ENCODE results near the gene C9.

The C9 gene

DNA sequence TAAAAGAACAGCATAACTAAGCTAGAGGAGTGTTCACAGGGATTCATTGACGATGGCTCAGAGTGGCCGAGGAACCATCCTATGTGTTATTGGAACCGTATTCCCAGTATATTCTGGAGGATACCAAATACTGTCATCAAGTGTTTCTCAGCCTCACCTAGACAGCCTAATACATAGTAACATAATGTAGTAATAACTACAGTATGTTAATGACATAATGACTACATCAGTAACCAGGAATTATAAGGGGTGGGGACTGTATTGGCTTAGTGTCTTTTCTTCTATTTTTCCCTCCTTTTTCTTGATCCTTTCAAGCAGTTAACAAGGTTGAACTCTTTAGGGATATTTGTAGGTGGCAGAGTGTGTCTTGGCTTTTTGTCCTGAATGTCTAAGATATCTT is 26.6 kb upstream of the C9 start:
- no peak overlapping the region for H3K4me3 ChIP-seq (ENCODE audit: insufficient read depth, low read length, poor library complexity, severe bottlenecking)
- no peaks in the 10 kb centered on the region for H3K36me3 ChIP-seq (ENCODE audit: low read length)
- no peaks in the 10 kb centered on the region for H3K27me3 ChIP-seq (ENCODE audit: low read length)
- H3K9me2 ChIP-seq (replicated peaks; ENCODE audit: insufficient read depth, low read length), result no peaks in the 10 kb centered on the region
- H3F3A ChIP-seq (ENCODE audit: insufficient read depth), result no peaks in the 10 kb centered on the region
- no peaks in the 10 kb centered on the region for H3K79me2 ChIP-seq (ENCODE audit: insufficient read depth, low read length)
- H2AFZ ChIP-seq (ENCODE audit: low read depth, low read length, severe bottlenecking), result no peak overlapping the region
- TF ChIP-seq, protein P1, sequence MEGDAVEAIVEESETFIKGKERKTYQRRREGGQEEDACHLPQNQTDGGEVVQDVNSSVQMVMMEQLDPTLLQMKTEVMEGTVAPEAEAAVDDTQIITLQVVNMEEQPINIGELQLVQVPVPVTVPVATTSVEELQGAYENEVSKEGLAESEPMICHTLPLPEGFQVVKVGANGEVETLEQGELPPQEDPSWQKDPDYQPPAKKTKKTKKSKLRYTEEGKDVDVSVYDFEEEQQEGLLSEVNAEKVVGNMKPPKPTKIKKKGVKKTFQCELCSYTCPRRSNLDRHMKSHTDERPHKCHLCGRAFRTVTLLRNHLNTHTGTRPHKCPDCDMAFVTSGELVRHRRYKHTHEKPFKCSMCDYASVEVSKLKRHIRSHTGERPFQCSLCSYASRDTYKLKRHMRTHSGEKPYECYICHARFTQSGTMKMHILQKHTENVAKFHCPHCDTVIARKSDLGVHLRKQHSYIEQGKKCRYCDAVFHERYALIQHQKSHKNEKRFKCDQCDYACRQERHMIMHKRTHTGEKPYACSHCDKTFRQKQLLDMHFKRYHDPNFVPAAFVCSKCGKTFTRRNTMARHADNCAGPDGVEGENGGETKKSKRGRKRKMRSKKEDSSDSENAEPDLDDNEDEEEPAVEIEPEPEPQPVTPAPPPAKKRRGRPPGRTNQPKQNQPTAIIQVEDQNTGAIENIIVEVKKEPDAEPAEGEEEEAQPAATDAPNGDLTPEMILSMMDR (IDR thresholded peaks at IDR 0.05; ENCODE audit: insufficient read depth, low read length, poor library complexity, severe bottlenecking), result no peak
- TF ChIP-seq EZH2phosphoT487 (conservative IDR thresholded peaks at IDR 0.05; ENCODE audit: low read length), result no peak
- no peak overlapping the region for H3K4me2 ChIP-seq (ENCODE audit: low read depth, low read length, poor library complexity, severe bottlenecking)
- H3K27ac ChIP-seq (ENCODE audit: low read depth, low read length), result no peak overlapping the region
- H3K9me3 ChIP-seq (ENCODE audit: insufficient read depth, low read length), result no peaks in the 10 kb centered on the region
- H3K9ac ChIP-seq (ENCODE audit: low read length), result no peak overlapping the region
- H4K20me1 ChIP-seq (ENCODE audit: low read depth, low read length), result no peaks in the 10 kb centered on the region

DNA sequence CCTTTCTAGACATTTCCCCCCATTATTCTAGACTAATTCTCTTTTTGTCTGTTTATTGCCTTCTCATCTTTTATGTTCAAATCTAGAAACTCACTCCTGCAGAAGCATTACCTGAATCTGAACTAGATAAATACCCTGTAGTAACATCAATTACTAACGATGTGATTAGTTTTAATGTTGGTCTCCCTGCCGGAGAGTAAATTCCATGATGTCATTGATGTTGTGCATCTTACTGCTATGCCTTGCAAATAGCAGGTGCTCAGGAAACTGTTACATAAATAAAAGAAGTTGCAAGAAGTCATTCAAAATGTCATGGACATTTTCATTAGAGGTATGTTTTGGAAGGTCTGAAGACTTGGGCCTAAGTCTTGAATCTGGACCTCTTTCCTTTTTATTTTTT is 23.0 kb upstream of the C9 start:
- H4K20me1 ChIP-seq (ENCODE audit: low read depth, low read length), result no peaks in the 10 kb centered on the region
- TF ChIP-seq, protein P1 (IDR thresholded peaks at IDR 0.05; ENCODE audit: insufficient read depth, low read length, poor library complexity, severe bottlenecking), result no peak
- no peak for TF ChIP-seq EZH2phosphoT487 (conservative IDR thresholded peaks at IDR 0.05; ENCODE audit: low read length)
- H3K4me2 ChIP-seq (ENCODE audit: low read depth, low read length, poor library complexity, severe bottlenecking), result no peak overlapping the region
- no peaks in the 10 kb centered on the region for H3K79me2 ChIP-seq (ENCODE audit: insufficient read depth, low read length)
- H3K9ac ChIP-seq (ENCODE audit: low read length), result no peak overlapping the region
- H3K27ac ChIP-seq (ENCODE audit: low read depth, low read length), result no peak overlapping the region
- no peaks in the 10 kb centered on the region for H3K36me3 ChIP-seq (ENCODE audit: low read length)
- H3K9me2 ChIP-seq (replicated peaks; ENCODE audit: insufficient read depth, low read length), result no peaks in the 10 kb centered on the region
- no peaks in the 10 kb centered on the region for H3F3A ChIP-seq (ENCODE audit: insufficient read depth)
- no peak overlapping the region for H3K4me3 ChIP-seq (ENCODE audit: insufficient read depth, low read length, poor library complexity, severe bottlenecking)
- H3K27me3 ChIP-seq (ENCODE audit: low read length), result no peaks in the 10 kb centered on the region
- H3K9me3 ChIP-seq (ENCODE audit: insufficient read depth, low read length), result no peaks in the 10 kb centered on the region
- no peak overlapping the region for H2AFZ ChIP-seq (ENCODE audit: low read depth, low read length, severe bottlenecking)

DNA sequence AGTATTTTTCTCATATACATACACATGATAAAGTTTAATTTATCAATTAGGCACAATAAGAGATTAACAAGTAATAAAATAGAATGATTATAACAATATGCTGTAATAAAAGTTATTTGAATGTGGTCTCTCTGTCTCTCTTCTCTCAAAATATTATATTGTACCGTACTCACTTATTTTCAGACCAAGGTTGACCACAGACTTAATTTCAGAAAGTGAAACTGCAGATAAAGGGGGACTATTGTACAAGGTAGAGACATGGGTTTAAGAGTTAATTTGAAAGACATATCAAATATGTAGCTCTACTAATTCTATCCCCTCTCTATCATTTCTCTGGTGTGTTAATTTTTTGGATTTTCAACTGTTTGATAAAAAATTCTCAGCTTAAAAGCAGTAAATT is 20.0 kb upstream of the C9 start:
- H3K9me3 ChIP-seq (ENCODE audit: insufficient read depth, low read length), result no peaks in the 10 kb centered on the region
- TF ChIP-seq, protein P1 (IDR thresholded peaks at IDR 0.05; ENCODE audit: insufficient read depth, low read length, poor library complexity, severe bottlenecking), result no peak
- no peak for TF ChIP-seq EZH2phosphoT487 (conservative IDR thresholded peaks at IDR 0.05; ENCODE audit: low read length)
- H3K36me3 ChIP-seq (ENCODE audit: low read length), result no peaks in the 10 kb centered on the region
- no peaks in the 10 kb centered on the region for H4K20me1 ChIP-seq (ENCODE audit: low read depth, low read length)
- H3K27ac ChIP-seq (ENCODE audit: low read depth, low read length), result no peak overlapping the region
- no peak overlapping the region for H3K4me2 ChIP-seq (ENCODE audit: low read depth, low read length, poor library complexity, severe bottlenecking)
- no peaks in the 10 kb centered on the region for H3K79me2 ChIP-seq (ENCODE audit: insufficient read depth, low read length)
- no peak overlapping the region for H2AFZ ChIP-seq (ENCODE audit: low read depth, low read length, severe bottlenecking)
- H3K4me3 ChIP-seq (ENCODE audit: insufficient read depth, low read length, poor library complexity, severe bottlenecking), result no peak overlapping the region
- H3K9ac ChIP-seq (ENCODE audit: low read length), result no peak overlapping the region
- no peaks in the 10 kb centered on the region for H3K27me3 ChIP-seq (ENCODE audit: low read length)
- no peaks in the 10 kb centered on the region for H3F3A ChIP-seq (ENCODE audit: insufficient read depth)
- no peaks in the 10 kb centered on the region for H3K9me2 ChIP-seq (replicated peaks; ENCODE audit: insufficient read depth, low read length)

DNA sequence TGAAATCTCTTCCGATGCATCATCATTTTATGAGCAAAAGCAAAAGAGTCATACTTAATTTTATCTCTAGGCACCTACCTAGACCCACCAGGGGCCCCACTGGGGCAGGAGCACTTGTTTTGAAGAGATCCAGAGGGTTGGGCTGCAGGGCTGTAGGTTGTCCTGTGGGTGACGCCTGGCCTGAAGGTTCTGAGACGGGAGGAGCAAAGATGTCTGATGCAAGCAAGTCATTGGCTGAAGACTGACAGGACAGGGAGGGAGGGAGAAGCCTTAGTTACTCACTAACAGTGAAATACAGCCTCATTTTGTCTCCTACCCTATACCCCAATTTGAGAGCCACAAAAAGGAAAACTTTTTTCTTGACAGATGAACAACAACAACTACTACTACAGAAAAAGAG is 17.1 kb upstream of the C9 start:
- Histone ChIP-seq H4K20me1 (ENCODE audit: low read depth, low read length) (no peaks in the 10 kb centered on the region), H3K36me3 (ENCODE audit: low read length) (no peaks in the 10 kb centered on the region), H3K27ac (ENCODE audit: low read depth, low read length) (no peak overlapping the region), H3K9me2 (replicated peaks; ENCODE audit: insufficient read depth, low read length) (no peaks in the 10 kb centered on the region), H3K79me2 (ENCODE audit: insufficient read depth, low read length) (no peaks in the 10 kb centered on the region), H3K9me3 (ENCODE audit: insufficient read depth, low read length) (no peaks in the 10 kb centered on the region), H3K4me3 (ENCODE audit: insufficient read depth, low read length, poor library complexity, severe bottlenecking) (no peak overlapping the region), H3K4me2 (ENCODE audit: low read depth, low read length, poor library complexity, severe bottlenecking) (no peak overlapping the region), H3K27me3 (ENCODE audit: low read length) (no peaks in the 10 kb centered on the region), H2AFZ (ENCODE audit: low read depth, low read length, severe bottlenecking) (no peak overlapping the region), H3K9ac (ENCODE audit: low read length) (no peak overlapping the region), H3F3A (ENCODE audit: insufficient read depth) (no peaks in the 10 kb centered on the region)
- TF ChIP-seq, protein P1 (IDR thresholded peaks at IDR 0.05; ENCODE audit: insufficient read depth, low read length, poor library complexity, severe bottlenecking), result no peak
- no peak for TF ChIP-seq EZH2phosphoT487 (conservative IDR thresholded peaks at IDR 0.05; ENCODE audit: low read length)

All from SU-DHL-6 (cell line).